Measurements from ENCODE around the gene TMEM181. TPM values are rescaled to one million over a fixed set of nuclear protein-coding genes. Genes with fewer than 3 reads are reported as not detected.

Gene TMEM181
- total and polyA plus RNA-seq, 2 of the 13 experiments (the other 11 are each of a cell fraction or from before 2014, with no cell fraction given): 59.1 to 108 TPM

- Histone ChIP-seq H3K27ac (ENCODE audit: extremely low read length, insufficient read depth, low read length) (no peak overlapping the region), H3K36me3 (replicated peaks in 1 of 2; ENCODE audit: control insufficient read depth in 1 of 2, insufficient read depth in 2 of 2, low read length in 2 of 2) (peaks cover 45 to 95% of the 10 kb centered on the region in 2 experiments), H3K4me1 (ENCODE audit: insufficient read depth, low read length) (no peaks in the 10 kb centered on the region), H3K9ac (ENCODE audit: insufficient read depth, low read depth, low read length) (no peak overlapping the region), H3K27me3 (ENCODE audit: control insufficient read depth in 1 of 2, insufficient read depth in 2 of 2, low read length in 2 of 2) (no peaks in the 10 kb centered on the region), H3K4me2 (ENCODE audit: low read depth, low read length) (no peak overlapping the region), H3K79me2 (ENCODE audit: insufficient read depth, low read length) (peaks cover 3% of the 10 kb centered on the region), H3K4me3 (replicated peaks in 1 of 3; ENCODE audit: insufficient read depth in 1 of 3, low read depth in 2 of 3, low read length in 3 of 3) (no peak overlapping the region), H3K9me3 (ENCODE audit: low read length) (no peaks in the 10 kb centered on the region), H4K20me1 (ENCODE audit: insufficient read depth, low read length) (peaks cover 32% of the 10 kb centered on the region), H2AFZ (ENCODE audit: low read length) (no peak overlapping the region)
- FAIRE-seq (no peak), ATAC-seq (peak; percentile 71), DNase-seq (ENCODE audit: low spot score) (peak; percentile 17)
- CTCF ChIA-PET (ENCODE audit: low intra/inter-chr PET ratio, low total read pairs): interaction anchor here (0.9 to 2.0 kb wide), 2 partner anchors 89 to 381 kb away, joined by 3 to 6 read pairs; no protein-coding TSS in a partner anchor
- WGBS (ENCODE audit: low lambda C conversion rate): 92% methylated on average over 5 of the region's 5 CpGs
- POLR2A ChIA-PET: interaction anchor here (1.0 kb wide), 1 partner anchor 8 kb away, joined by 3 read pairs; no protein-coding TSS in a partner anchor
- BruUV-seq (replicated peaks): no TSS peak
- intact Hi-C loops (cut with micrococcal nuclease; ENCODE audit: unreplicated experiment) (no loop called here), in situ Hi-C loops (cut with HindIII; ENCODE audit: extremely low pct_ligation_motif_present, low pct_unique_long_range_greater_than_20kb) (no loop called here)
- TF ChIP-seq NBN (conservative IDR thresholded peaks at IDR 0.05) (no peak), BATF2 (CRISPR knock-in tag; IDR thresholded peaks at IDR 0.05) (no peak), BRD4 (CRISPR knock-in tag; IDR thresholded peaks at IDR 0.05) (no peak), ZSCAN25 (CRISPR knock-in tag; IDR thresholded peaks at IDR 0.05) (no peak), DBP (CRISPR knock-in tag; IDR thresholded peaks at IDR 0.05; ENCODE audit: not compliant biosample characterization) (no peak), DMAP1 (CRISPR knock-in tag; IDR thresholded peaks at IDR 0.05) (no peak), IKZF1 (IDR thresholded peaks at IDR 0.05) (no peak), SNAI1 (CRISPR knock-in tag; IDR thresholded peaks at IDR 0.05; ENCODE audit: borderline replicate concordance) (no peak), AKNA (CRISPR knock-in tag; IDR thresholded peaks at IDR 0.05; ENCODE audit: borderline replicate concordance) (no peak), NFE2L2 (IDR thresholded peaks at IDR 0.05; ENCODE audit: low read length) (no peak), SMC3 (IDR thresholded peaks at IDR 0.05; ENCODE audit: low read length) (peak; percentile 70), GATAD1 (CRISPR knock-in tag; IDR thresholded peaks at IDR 0.05) (no peak), DNMT3B (CRISPR knock-in tag; conservative IDR thresholded peaks at IDR 0.05) (no peak), ZNF614 (CRISPR knock-in tag; IDR thresholded peaks at IDR 0.05; ENCODE audit: borderline replicate concordance) (no peak), HCFC1 (IDR thresholded peaks at IDR 0.05; ENCODE audit: low read depth, low read length) (no peak), ZNF263 (CRISPR knock-in tag; IDR thresholded peaks at IDR 0.05) (no peak), EED (CRISPR knock-in tag; IDR thresholded peaks at IDR 0.05) (no peak), PPARG (CRISPR knock-in tag; conservative IDR thresholded peaks at IDR 0.05) (0 out of 2 replicates have a peak, but pooled peaks have one; percentile 27), USF2 (IDR thresholded peaks at IDR 0.05; ENCODE audit: low read depth, low read length) (no peak), USF2 (CRISPR knock-in tag; IDR thresholded peaks at IDR 0.05; ENCODE audit: borderline replicate concordance) (no peak)
Observed at GRCh38 chr6:158595223-158595622, 35.3 kb downstream of the TMEM181 start.

Data from HepG2 (cell line).